GM06990 (cell line): ENCODE results near the gene RNF212.

Experiments
- DNase-seq: peaks from one replicate; pipeline ENCODE4 v3.0.0-alpha.2; 2011; ENCODE audit not compliant: insufficient read length; ENCODE audit errors: extremely low read depth
- H3K27me3 ChIP-seq: replicated peaks from 2 replicates; pipeline ENCODE4 v1.6.0; 2011; ENCODE audit warnings: low read length; ENCODE audit not compliant: control insufficient read depth, insufficient read depth
- H3K36me3 ChIP-seq: 2 replicates; pipeline ENCODE4 v1.5.1; 2011; ENCODE audit warnings: low read length; ENCODE audit not compliant: control insufficient read depth, insufficient read depth
- H3K4me3 ChIP-seq: replicated peaks from 2 replicates; pipeline ENCODE4 v1.5.1; 2011; ENCODE audit warnings: low read depth, mild to moderate bottlenecking, control low read depth, low read length
- CTCF ChIP-seq: IDR thresholded peaks from 2 replicates; pipeline ENCODE4 v1.5.1; 2011; ENCODE audit warnings: low read length, control low read depth, mild to moderate bottlenecking, inconsistent platforms; ENCODE audit not compliant: insufficient read depth, poor library complexity, severe bottlenecking

The RNF212 gene

GRCh38 chr4:1092983-1093361 is 20.4 kb downstream of the RNF212 start:
- DNase-seq = no peak
- Histone ChIP-seq H3K4me3 (no peak overlapping the region), H3K27me3 (no peaks in the 10 kb centered on the region), H3K36me3 (no peaks in the 10 kb centered on the region)
- no peak for TF ChIP-seq CTCF

GRCh38 chr4:1092026-1092982 is 21.1 kb downstream of the RNF212 start:
- peak; percentile 25 for TF ChIP-seq CTCF
- no peaks in the 10 kb centered on the region for H3K27me3 ChIP-seq
- DNase-seq = no peak
- no peaks in the 10 kb centered on the region for H3K36me3 ChIP-seq
- H3K4me3 ChIP-seq = no peak overlapping the region

GRCh38 chr4:1091561-1091995 is 21.8 kb downstream of the RNF212 start:
- no peak for DNase-seq
- no peaks in the 10 kb centered on the region for H3K36me3 ChIP-seq
- H3K27me3 ChIP-seq = no peaks in the 10 kb centered on the region
- no peak overlapping the region for H3K4me3 ChIP-seq
- TF ChIP-seq CTCF = no peak

GRCh38 chr4:1090465-1091440 is 22.6 kb downstream of the RNF212 start:
- no peaks in the 10 kb centered on the region for H3K36me3 ChIP-seq
- no peak for TF ChIP-seq CTCF
- no peak for DNase-seq
- H3K27me3 ChIP-seq = no peaks in the 10 kb centered on the region
- no peak overlapping the region for H3K4me3 ChIP-seq

- no peak for DNase-seq
These were observed 23.3 kb downstream of the RNF212 start for GRCh38 chr4:1090036-1090435.

More at GRCh38 chr4:1090036-1090435, 23.3 kb downstream of the RNF212 start:
- Histone ChIP-seq H3K36me3 (no peaks in the 10 kb centered on the region), H3K4me3 (no peak overlapping the region), H3K27me3 (no peaks in the 10 kb centered on the region)
- no peak for TF ChIP-seq CTCF
